ENCODE results near the gene CCT8. TPM values are rescaled to one million over a fixed set of nuclear protein-coding genes. Genes with fewer than 3 reads are reported as not detected.
A peak's percentile ranks its signal among the peaks of the same experiment; 100 is the strongest.

CCT8 gene
- total and polyA plus RNA-seq, 10 of the 15 experiments (the other 5 are each of a cell fraction or from before 2014, with no cell fraction given) = 321 to 696 (median 471) TPM

- intact Hi-C loops (cut with micrococcal nuclease; ENCODE audit: unreplicated experiment) = no loop called here
- Histone ChIP-seq H3K36me3 (ENCODE audit: control insufficient read depth in 2 of 2, insufficient read depth in 2 of 2, low read length in 1 of 2) (peaks cover 5 to 44% of the 10 kb centered on the region in 2 experiments), H3K9me3 (replicated peaks; ENCODE audit: control insufficient read depth, insufficient read depth, low read length) (no peaks in the 10 kb centered on the region; the same call in 2 of the 3 replicates), H3K9ac (ENCODE audit: control insufficient read depth, insufficient read depth, low read length) (no peak overlapping the region), H3K27ac (ENCODE audit: control insufficient read depth, insufficient read depth) (no peak overlapping the region), H3K4me1 (ENCODE audit: control insufficient read depth, insufficient read depth, low read length) (no peaks in the 10 kb centered on the region), H3K27me3 (replicated peaks in 1 of 2; ENCODE audit: control insufficient read depth in 2 of 2, insufficient read depth in 2 of 2, low read length in 1 of 2) (no peaks in the 10 kb centered on the region), H2AFZ (ENCODE audit: control insufficient read depth, low read depth, low read length) (no peak overlapping the region), H3K4me2 (ENCODE audit: control insufficient read depth, insufficient read depth) (no peak overlapping the region), H3K79me2 (ENCODE audit: control insufficient read depth, insufficient read depth, low read length) (peaks cover under 1% of the 10 kb centered on the region), H3K4me3 (no peak overlapping the region), H4K20me1 (ENCODE audit: control insufficient read depth, insufficient read depth) (no peaks in the 10 kb centered on the region)
- 94% methylated on average over 3 of the region's 3 CpGs for WGBS (ENCODE audit: insufficient coverage, insufficient replicate concordance, low lambda C conversion rate, missing lambda C conversion rate)
- in situ Hi-C loops (cut with MboI) = no loop called here
- no peak for DNase-seq (ENCODE audit: low read depth, low spot score)
- TF ChIP-seq PKNOX1 (IDR thresholded peaks at IDR 0.05) (no peak), LARP7 (IDR thresholded peaks at IDR 0.05) (no peak), NR2C2 (IDR thresholded peaks at IDR 0.05; ENCODE audit: borderline replicate concordance, control insufficient read depth, insufficient read length, low read depth) (no peak), HDAC2 (IDR thresholded peaks at IDR 0.05) (no peak), ZBTB33 (IDR thresholded peaks at IDR 0.05) (no peak), POLR2AphosphoS5 (IDR thresholded peaks at IDR 0.05; ENCODE audit: low read length) (no peak)
- ChIA-PET CTCF (no interaction called here), RAD21 (ENCODE audit: unreplicated experiment) (no interaction called here), SMC1A (ENCODE audit: uncharacterized antibody, unreplicated experiment) (interaction anchor here (1.0 to 1.1 kb wide), 2 partner anchors 9 to 16 kb away, joined by 3 to 6 read pairs; partner anchors contain the start of gene USP16), POLR2A (no interaction called here)
- TSS peak; percentile 31 for BruUV-seq (replicated peaks)
- no peak for ATAC-seq
- FAIRE-seq = no peak
These were observed 39.6 kb downstream of the CCT8 start for GRCh38 chr21:29033871-29034270.
